ENCODE results near the gene GPR183. TPM values are rescaled to one million over a fixed set of nuclear protein-coding genes. Genes with fewer than 3 reads are reported as not detected.

The GPR183 gene
- total and polyA plus RNA-seq, 2 of the 8 experiments (the other 6 are each of a cell fraction or from before 2014, with no cell fraction given) = not detected

DNA sequence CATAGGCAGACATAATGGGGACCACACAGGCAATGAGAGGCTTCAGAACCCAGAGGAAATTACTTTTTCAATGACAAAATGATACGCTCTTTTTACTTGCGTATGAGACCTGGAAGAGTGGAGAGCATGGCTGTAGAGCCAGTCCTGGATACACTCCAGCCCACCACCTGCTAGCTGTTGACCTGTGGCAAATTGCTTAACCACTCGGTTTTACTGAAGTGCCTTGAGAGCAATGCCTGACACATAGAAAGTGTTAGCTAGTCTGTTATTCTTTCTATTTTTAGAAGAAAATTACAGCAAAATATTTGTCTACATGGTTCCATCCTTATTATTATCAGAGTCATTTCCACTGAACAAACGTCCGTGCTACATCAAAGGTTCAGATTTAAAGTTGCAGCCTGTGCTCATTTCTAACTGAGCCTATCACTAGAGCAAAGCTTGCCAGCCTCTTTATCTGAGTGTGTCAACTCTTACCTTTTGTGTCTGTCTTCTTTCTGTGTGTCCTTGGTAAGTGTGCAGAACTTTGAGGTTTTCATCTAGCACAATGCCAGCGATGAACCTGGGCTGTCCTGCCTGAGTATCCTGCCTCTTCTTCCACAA is 9.6 kb upstream of the GPR183 start:
- Histone ChIP-seq H3K18ac (ENCODE audit: extremely low read depth, low read length) (no peak overlapping the region), H3K27me3 (replicated peaks in 1 of 4; ENCODE audit: control insufficient read depth in 3 of 4, extremely low read depth in 1 of 4, insufficient read depth in 3 of 4, low read length in 3 of 4) (no peaks in the 10 kb centered on the region), H3K4me2 (ENCODE audit: insufficient read depth in 1 of 2, low read depth in 2 of 2, low read length in 2 of 2) (no peak overlapping the region), H3K14ac (ENCODE audit: insufficient read length) (no peak overlapping the region), H3K4ac (replicated peaks; ENCODE audit: insufficient read length, low read depth, low read length) (no peak overlapping the region), H3K23me2 (ENCODE audit: low read depth, low read length) (no peaks in the 10 kb centered on the region), H4K8ac (ENCODE audit: extremely low read depth, insufficient read depth, low read length) (no peak overlapping the region), H3K9ac (replicated peaks in 1 of 4; ENCODE audit: extremely low read depth in 1 of 4, low read depth in 3 of 4, low read length in 3 of 4) (no peak overlapping the region), H4K5ac (ENCODE audit: insufficient read length, low read depth, low read length) (no peak overlapping the region), H2BK120ac (replicated peaks; ENCODE audit: low read depth, low read length) (no peak overlapping the region), H3K79me1 (ENCODE audit: low read depth, low read length) (no peaks in the 10 kb centered on the region; the same call in 1 of the 2 replicates), H3K23ac (ENCODE audit: insufficient read length) (no peak overlapping the region), H2BK5ac (ENCODE audit: low read depth, low read length) (no peak overlapping the region), H3K36me3 (ENCODE audit: control insufficient read depth in 2 of 4, insufficient read depth in 4 of 4, low read length in 3 of 4) (peaks cover 0 to 10% (median 0%) of the 10 kb centered on the region in 4 experiments; a peak in 2 of 8 replicates), H2BK12ac (ENCODE audit: low read depth, low read length) (no peak overlapping the region), H2BK20ac (ENCODE audit: low read length) (no peak overlapping the region), H3K4me3 (ENCODE audit: extremely low read depth in 1 of 4, insufficient read depth in 2 of 4, low read depth in 3 of 4, low read length in 4 of 4) (no peak overlapping the region), H2BK15ac (ENCODE audit: low read length) (no peak overlapping the region), H4K20me1 (replicated peaks in 1 of 2; ENCODE audit: control insufficient read depth in 1 of 2, insufficient read depth in 2 of 2, low read length in 2 of 2) (peaks cover 4 to 5% of the 10 kb centered on the region in 2 experiments), H3K79me2 (ENCODE audit: control insufficient read depth in 1 of 2, insufficient read depth in 2 of 2, low read length in 2 of 2) (no peaks in the 10 kb centered on the region), H2AK5ac (ENCODE audit: low read depth, low read length) (no peak overlapping the region), H3K4me1 (replicated peaks in 1 of 4; ENCODE audit: control insufficient read depth in 3 of 4, insufficient read depth in 4 of 4, low read length in 3 of 4) (peaks cover 0 to 3% (median 0%) of the 10 kb centered on the region in 4 experiments; a peak in 1 of 7 replicates), H4K91ac (replicated peaks; ENCODE audit: insufficient read length, low read length) (no peak overlapping the region), H3K56ac (replicated peaks; ENCODE audit: insufficient read length, low read depth, low read length) (no peak overlapping the region), H3K9me3 (ENCODE audit: insufficient read depth in 2 of 2, low read depth in 1 of 2, low read length in 1 of 2) (no peaks in the 10 kb centered on the region), H2AFZ (ENCODE audit: low read length) (no peak overlapping the region), H3K27ac (ENCODE audit: low read depth, low read length) (no peak overlapping the region)
- no peak for FAIRE-seq
- 93% methylated on average over 6 of the region's 6 CpGs; no CpG with 5 or more reads in 1 of the 2 experiments for WGBS, 2 experiments (ENCODE audit: extremely low coverage in 1 of 2, insufficient coverage in 1 of 2, insufficient read length in 1 of 2, insufficient replicate concordance in 2 of 2, low coverage in 1 of 2, low lambda C conversion rate in 2 of 2, missing lambda C conversion rate in 1 of 2)
- no peak for TF ChIP-seq ATF2 (IDR thresholded peaks at IDR 0.05; ENCODE audit: low read length)
- TF ChIP-seq, protein P1, sequence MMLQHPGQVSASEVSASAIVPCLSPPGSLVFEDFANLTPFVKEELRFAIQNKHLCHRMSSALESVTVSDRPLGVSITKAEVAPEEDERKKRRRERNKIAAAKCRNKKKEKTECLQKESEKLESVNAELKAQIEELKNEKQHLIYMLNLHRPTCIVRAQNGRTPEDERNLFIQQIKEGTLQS (IDR thresholded peaks at IDR 0.05; ENCODE audit: insufficient read depth, low read depth, low read length) = no peak
- TF ChIP-seq SUZ12 (IDR thresholded peaks at IDR 0.05; ENCODE audit: low read length) = no peak
- TF ChIP-seq SP4 (IDR thresholded peaks at IDR 0.05; ENCODE audit: low read length) = no peak
- no peak for TF ChIP-seq KDM1A (IDR thresholded peaks at IDR 0.05; ENCODE audit: borderline replicate concordance, low read length)
- ChIA-PET CTCF (ENCODE audit: partially characterized antibody) (interaction anchor here (0.6 kb wide), 1 partner anchor 99 kb away, joined by 4 read pairs; no protein-coding TSS in a partner anchor), POLR2A (ENCODE audit: partially characterized antibody) (no interaction called here)
- DNase-seq (ENCODE audit: low read depth in 1 of 2, low spot score in 2 of 2) = no peak
